ENCODE data around the gene SMARCD1.

GRCh38 chr12:50052964-50053363 lies 32.2 kb upstream of the SMARCD1 start:
- TF ChIP-seq CTCF (IDR thresholded peaks at IDR 0.05; ENCODE audit: poor library complexity) (no peak), EZH2 (IDR thresholded peaks at IDR 0.05; ENCODE audit: borderline replicate concordance) (no peak)
